HG03558 (cell line): ENCODE measurements around the gene PSMD11.
"Not testable (repeated sequence)": the region's sequence is repeated elsewhere in the genome, so short reads cannot be mapped to it uniquely, and the experiment has no call there.

Experiments
- ATAC-seq: cut with Tn5 transposase; IDR thresholded peaks from one replicate; pipeline ENCODE4 v1.9.1; 2021; ENCODE audit warnings: moderate number of reproducible peaks; ENCODE audit not compliant: unreplicated experiment; ENCODE audit errors: extremely low read depth

Gene PSMD11

DNA sequence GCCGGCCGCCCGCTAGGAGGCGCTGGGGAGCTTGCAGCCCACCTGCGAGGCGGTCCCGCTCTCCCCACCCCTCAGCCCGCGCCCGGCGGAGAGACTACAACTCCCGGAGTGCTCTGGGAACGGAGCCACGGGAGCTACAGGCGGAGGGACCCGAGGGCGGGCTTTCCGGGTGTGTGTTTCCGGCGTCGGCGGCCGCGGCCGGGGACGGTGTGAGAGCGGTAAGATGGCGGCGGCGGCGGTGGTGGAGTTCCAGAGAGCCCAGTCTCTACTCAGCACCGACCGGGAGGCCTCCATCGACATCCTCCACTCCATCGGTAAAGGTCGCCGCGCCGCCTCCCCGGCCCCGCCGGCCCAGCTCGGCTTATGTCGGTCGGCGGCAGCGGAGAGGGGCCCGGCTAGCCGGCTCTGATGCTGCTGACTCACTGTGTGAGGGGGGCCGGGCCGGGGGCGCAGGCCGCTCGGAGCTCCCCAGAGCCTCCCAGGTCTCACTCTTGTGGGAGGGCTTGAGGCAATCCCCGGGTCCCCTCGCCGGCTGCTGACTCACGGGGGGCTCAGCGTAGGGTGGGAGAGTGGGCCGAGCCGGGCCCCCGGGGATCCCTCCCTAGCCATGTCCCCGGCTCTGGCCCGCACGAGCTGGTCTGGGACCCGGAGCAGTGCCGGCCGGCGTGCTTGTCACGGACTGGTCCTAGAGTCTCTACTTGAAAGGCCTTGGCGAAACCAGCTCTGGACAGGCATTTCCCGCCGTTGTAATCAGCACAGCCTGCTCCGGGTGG, at the start of gene PSMD11:
Gene PSMD11 (plus strand): TSS at position 210 of the 773 bp plus-strand sequence. CDS start 14 bp downstream, at position 224.
- ATAC-seq, result peak; percentile 68

DNA sequence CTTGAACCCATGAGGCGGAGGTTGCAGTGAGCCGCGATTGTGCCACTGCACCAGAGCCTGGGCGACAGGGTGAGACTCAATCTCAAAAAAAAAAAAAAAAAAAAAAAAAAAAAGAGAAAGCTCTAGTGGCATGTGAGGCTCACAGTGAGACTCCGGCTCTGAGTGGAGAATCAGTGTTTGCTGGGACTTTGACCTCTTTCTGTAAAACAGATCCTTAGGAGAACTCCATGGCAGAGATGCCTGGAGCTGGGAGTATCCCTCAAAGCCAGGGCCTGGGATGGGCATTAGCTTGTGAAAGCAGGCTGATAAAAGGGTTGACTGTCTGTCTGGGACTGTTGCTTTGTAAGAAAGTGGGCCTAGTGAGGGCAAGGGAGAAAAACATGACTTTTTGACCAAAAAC, 48.0 kb upstream of the PSMD11 start:
- ATAC-seq, result no peak

DNA sequence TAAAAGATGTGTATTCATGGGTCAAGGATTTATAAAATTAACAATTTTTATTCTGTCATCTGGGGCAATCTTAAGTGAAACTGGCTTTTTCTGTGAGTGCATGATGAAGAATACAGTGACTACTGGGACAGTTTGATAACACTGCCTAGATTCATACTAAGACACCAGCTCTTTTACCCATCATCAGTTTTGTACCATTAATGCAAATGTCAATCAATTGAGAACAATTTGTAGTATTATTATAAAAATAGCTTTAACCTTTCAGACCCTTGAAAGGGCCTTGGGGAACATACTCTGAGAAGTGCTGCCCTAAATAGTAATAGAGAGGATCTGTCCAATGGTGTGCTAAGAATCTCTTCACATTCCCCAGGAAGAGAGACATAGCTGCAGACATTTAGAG, 45.4 kb upstream of the PSMD11 start:
- no peak for ATAC-seq

DNA sequence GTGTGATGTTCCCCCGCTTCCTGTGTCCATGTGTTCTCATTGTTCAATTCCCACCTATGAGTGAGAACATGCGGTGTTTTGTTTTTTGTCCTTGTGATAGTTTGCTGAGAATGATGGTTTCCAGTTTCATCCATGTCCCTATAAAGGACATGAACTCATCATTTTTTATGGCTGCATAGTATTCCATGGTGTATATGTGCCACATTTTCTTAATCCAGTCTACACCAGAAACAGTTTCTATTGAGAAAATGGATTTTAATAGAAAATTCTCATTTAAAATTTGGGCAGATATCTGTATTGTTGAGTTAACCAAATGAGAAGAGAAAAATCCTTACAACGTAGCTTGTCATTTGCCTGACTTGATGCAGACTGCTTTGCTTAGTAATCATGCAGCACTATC, 34.2 kb upstream of the PSMD11 start:
- ATAC-seq, result not testable (repeated sequence)

DNA sequence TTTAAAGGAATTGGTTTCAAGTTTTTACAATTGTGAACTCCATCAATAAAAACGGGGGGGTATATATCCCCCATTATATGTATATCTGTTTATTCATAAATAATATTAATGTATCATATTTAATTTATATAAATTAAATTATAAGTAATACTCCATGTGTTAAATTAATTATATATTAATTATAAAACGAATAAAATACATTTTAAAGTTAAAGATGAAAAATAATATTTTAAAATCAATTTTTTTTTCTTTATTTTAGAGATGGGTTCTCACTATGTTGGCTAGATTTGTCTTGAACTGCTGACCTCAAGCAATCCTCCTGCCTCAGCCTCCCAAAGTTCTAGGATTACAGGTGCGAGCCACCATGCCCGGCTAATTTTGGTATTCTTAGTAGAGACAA, 17.4 kb upstream of the PSMD11 start:
- no peak for ATAC-seq

DNA sequence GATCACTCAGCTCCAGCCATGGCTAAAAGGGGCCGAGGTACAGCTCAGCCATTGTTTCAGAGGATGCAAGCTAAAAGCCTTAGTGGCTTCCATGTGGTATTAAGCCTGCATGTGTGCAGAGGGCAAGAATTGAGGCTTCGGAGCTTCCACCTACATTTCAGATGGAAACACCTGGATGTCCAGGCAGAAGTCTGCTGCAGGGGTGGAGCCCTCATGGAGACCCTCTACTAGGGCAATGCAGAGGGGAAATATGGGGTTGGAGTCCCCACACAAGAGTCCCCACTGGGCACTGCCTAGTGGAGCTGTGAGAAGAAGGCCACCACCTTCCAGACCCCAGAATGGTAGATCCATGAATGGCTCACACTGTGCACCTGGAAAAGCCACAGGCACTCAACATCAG, 14.7 kb upstream of the PSMD11 start:
- no peak for ATAC-seq

DNA sequence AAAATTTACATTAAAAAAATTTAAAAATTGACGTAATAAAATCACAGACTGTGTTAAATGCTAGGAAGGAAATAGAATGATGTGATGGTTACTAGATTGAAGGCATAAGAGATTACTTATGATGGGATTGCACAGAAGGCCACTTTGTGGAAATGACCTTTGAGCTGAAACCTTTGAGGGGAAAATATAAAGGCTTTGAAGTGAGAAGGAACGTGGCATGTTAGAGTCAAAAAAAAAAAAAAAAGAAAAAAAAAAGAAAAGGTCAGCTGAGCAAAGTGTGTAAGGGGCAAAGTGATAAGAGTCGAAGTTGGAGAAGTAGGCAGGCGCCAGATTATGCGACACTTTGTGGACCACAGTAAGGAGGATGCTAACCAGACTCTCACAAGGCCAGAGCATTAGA, 3.6 kb upstream of the PSMD11 start:
- ATAC-seq, result no peak

DNA sequence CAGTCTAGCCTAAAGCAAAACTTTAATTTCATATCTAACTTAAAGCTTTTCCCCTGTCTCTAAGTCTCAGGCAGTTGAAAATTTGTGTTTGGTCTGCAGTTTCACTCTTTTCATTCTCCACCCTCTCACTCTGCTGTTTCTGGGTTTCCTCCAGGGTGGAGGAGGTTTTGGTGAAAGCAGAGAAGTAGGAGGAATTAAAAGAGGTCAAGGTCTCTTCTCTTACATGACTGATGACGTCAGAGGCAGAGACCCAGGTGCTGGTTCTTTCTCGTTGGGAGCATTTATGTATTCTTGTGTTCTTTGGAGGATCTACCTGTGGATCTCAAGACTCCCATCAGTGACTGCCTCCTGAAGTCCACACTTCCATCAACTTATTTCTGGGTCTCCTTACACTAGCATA, 2.4 kb upstream of the PSMD11 start:
- no peak for ATAC-seq

DNA sequence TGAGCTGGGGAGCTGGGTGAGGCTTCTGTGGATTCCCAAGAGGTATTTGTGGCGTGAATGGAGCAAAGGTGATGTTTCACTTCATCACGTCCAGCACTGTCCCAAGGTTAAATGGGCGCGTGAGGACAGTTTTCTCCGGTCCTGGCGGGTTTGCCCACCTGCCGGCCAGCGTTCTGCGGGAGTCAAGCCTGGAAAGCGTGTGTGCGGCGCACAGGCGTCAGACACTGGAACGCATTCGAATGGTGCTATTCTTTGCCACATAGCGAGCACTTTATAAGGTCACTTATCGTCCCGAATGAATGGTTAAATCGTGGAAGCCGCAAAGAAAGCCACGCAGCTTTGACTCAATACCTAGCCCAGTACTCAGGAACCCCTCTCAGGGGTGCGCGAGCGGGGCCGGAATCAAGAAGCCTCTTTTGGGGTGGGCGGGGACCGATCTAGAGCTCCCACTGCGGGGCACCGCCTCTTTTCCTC, 446 bp upstream of the PSMD11 start:
- ATAC-seq, result no peak

DNA sequence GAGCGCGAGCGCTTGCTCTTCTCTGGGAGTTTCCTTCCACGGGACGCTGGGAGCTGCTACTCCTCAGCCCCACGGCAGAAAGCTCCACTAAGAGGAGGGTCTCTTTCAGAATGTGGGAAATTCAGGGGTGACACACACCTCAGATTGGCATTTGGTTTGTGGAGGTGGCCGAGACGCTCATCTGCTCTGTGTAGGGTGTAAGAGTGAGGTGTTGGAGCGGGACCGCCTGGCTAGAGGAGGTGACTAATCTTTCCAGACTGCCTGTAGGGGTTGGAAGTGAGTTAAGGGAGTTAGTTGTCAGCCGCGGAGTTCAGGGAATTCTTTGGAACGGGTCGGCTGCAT, 735 bp downstream of the PSMD11 start:
- ATAC-seq, result no peak

DNA sequence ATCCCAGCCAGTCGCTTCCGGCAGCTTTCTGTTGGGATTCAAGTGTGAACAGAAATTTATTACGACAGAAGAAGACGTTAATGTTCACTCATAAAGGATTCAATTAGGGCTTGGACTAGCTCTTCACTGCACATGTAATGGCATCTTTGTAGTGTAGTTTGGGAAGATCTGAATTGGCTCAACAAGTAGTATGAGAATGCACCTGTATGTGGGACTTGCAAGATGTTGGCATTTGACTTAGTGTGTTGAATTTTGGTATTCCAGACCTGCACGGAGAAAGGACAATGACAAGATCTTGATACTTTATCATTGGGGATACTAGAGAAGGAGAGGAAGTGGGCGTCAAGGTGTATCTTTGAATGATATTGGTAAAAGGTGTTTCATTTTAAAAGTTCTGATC, 1.2 kb downstream of the PSMD11 start:
- no peak for ATAC-seq

DNA sequence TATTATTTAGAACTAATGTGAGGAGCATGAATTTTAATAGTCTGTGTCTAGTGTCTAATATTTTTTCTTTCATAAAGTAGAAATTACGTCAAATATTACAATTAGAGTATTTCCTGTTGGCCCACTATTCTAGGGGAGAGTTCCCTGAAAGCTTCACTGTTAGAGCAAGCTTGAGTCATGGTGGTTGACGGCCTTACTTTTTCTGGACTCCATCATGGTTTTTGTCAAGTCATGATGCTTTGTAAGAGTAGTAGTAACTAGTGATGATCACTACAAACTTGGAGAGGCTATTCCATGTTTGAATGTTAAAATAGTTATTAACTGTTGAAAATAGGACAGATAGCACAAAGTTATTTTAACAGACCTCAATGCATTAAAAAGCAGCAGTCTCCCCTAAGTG, 1.7 kb downstream of the PSMD11 start:
- ATAC-seq, result no peak

DNA sequence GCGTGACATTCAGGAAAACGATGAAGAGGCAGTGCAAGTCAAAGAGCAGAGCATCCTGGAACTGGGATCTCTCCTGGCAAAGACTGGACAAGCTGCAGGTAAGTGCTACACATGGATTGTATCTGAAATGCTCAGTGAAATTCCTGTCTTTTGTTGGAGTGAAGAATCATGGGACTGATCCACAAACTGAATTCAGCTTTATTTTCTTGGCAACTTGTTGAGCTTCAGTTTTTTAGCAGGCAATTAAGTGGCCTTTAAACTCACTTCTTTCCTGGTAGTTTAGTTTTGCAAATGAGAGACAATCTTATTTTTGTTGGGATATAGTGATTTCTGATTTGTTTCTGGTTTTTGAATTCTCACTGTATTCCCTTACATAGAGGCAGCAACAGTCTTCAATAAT, 2.6 kb downstream of the PSMD11 start:
- ATAC-seq, result no peak

DNA sequence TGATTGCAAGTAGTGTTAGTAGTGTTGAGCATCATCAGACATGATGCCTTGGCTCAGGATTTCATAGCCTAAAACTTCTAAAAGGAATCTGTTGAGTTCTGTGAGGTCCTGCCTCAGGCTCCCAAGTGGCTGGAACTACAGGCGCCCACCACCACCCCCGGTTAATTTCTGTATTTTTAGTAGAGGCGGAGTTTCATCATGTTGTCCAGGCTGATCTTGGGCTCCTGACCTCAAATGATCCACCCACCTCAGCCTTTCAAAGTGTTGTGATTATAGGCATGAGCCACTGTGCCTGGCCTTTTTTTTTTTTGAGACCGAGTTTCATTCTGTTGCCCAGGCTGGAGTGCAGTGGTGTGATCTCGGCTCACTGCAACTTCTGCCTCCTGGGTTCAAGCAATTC, 5.7 kb downstream of the PSMD11 start:
- no peak for ATAC-seq

DNA sequence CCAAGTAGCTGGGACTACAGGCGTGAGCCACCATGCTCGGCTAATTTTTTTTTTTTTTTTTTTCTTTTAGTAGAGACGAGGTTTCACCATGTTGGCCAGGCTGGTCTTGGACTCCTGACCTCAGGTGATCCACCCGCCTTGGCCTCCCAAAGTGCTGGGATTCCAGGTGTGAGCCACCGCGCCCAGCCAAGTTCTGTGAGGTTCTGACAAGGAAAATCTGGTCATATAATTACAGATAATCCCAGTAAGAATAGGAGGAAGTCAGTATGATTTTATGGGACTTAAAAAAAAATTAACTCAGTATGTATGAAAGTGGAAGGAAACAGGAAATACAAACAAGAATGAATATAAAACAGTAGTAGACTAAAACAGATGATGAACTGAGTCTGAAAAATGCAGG, 6.1 kb downstream of the PSMD11 start:
- ATAC-seq, result not testable (repeated sequence)

DNA sequence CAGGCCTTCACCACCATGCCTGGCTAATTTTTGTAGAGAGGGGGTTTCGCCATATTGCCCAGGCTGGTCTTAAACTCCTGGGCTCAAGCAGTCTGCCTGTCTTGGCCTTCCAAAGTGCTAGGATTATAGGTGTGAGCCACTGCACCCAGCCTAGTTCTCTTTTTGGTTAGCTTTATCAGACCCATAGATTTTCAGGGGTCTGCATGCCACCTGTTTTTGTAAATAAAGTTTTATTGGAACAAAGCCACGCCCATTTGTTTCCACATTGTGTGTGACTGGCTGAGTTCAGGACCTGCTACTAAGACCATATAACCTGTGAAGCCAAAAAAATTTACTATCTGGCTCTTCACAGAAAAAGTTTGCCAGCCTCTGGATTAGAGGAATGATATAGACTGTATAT, 7.6 kb downstream of the PSMD11 start:
- no peak for ATAC-seq

DNA sequence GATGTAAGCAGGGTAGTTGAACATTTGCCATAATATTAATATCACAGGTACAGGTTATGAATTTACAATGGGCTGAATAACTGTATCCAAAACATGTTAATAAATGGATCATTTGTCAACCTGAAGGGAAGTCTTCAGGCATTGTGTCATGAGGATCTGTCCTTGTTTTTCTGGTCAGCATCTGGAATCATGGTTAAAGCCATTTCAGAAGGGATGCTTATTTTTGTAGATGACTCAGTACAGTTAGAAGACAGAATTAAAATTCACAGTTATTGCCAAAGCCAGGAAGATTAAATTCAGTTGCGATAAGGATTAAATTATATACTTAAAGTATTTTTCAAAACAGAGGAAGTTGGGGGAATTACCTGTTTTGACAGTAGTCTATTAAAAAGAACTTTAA, 8.0 kb downstream of the PSMD11 start:
- no peak for ATAC-seq

DNA sequence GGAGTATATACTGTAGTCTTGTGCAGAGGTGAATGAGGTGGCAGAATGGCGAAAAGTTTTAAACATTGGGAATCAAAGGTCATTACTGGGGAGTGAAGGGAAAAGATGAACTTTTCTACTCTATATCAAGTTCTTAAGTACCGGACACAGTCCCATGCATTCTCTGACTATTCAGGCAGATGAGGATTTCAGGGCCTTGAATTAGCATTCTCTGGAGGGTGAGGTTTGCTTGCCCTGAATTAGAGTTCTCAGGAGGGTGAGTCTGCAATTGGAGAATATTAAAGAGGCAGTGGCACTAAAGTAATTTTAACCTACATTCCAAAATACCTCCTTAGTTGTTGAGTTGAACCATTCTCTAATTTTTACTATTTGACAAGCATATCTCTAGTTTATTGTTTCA, 9.1 kb downstream of the PSMD11 start:
- no peak for ATAC-seq

DNA sequence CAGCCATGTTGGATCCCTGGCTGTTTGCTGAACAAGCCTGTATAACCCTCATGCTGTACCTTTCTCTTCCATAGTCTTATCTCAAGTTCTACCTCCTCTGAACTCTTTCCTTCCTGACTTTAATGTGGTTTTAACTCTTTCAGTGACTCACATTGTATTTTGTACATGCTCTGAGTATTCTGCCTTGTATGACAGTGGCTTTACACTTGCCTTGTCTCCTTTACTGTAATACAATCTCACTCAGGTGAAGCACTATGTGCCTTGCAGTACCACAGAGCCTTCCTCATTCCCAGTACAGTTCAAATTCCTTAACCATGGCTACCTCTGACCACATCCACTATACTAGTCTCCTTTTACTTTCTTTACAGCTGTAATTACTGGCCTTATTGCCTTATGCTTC, 14.1 kb downstream of the PSMD11 start:
- no peak for ATAC-seq

DNA sequence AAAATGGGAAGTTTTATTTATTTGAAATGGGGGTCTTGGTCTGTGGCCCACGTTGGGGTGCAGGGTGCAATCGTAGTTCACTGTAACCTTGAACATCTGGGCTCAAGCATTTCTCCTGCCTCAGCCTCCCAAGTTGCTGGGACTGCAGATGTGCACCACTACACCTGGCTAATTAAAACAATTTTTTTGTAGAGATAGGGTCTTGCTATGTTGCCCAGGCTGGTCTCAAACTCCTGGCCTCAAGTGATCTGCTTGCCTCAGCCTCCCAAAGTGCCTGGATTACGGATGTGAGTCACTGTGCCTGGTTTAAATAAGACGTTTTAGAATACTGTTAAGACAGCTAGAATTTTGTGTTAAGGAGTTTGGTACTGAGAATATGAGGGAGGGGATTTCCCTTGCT, 15.7 kb downstream of the PSMD11 start:
- no peak for ATAC-seq

DNA sequence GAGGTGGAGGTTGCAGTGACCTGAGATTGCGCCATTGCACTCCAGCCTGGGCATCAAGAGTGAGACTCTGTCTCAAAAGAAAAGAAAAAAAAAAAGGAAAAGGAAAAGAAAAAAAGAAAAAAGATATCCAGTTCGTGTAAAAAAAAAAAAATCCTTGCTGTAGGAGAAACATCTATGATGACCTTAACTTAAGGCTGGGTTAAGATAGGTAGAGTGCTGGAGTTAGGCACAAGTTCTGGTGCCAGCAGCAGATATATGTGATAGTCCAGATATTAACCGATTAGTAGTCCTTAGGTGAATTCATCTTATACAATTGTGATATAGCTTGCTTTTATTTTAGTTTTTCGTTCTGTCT, 17.2 kb downstream of the PSMD11 start:
- ATAC-seq, result no peak

DNA sequence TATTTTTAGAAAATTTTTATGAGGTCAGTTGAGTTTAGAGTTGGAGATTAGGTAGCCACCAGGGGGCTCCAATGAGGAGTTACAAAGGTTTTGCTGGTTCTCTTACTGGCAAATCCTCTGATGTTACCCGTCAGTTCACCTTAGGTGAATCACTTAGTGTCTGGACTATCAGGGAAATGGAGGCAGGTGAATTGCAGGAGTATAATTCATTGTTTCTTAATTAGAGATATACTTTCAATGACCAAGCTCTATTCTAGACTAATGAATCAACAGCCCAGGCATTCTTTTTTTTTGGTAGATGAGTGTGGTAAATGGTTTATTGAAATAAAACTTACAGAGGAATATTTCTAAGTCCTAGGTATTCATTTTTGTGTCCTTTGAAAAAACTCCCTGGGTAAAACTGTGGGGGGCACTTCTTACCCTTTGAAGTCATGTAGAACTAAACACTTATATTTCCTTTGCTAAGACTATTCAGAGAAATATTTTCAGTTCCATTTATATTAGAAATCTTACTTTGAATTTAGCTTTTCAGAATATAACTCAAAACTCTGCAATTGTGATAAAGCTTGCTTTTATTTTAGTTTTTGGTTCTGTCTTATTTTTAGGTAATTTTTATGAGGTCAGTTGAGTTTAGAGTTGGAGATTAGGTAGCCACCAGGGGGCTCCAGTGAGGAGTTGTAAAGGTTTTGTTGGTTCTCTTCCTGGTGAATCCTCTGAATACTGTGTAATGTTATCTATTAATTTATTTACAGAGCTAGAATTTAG, 17.7 kb downstream of the PSMD11 start:
- no peak for ATAC-seq
